ENCODE measurements around the gene RNF151. TPM values are rescaled to one million over a fixed set of nuclear protein-coding genes. Genes with fewer than 3 reads are reported as not detected.

RNF151 gene
- total and polyA plus RNA-seq, 2 of the 13 experiments (the other 11 are each of a cell fraction or from before 2014, with no cell fraction given), result not detected

DNA sequence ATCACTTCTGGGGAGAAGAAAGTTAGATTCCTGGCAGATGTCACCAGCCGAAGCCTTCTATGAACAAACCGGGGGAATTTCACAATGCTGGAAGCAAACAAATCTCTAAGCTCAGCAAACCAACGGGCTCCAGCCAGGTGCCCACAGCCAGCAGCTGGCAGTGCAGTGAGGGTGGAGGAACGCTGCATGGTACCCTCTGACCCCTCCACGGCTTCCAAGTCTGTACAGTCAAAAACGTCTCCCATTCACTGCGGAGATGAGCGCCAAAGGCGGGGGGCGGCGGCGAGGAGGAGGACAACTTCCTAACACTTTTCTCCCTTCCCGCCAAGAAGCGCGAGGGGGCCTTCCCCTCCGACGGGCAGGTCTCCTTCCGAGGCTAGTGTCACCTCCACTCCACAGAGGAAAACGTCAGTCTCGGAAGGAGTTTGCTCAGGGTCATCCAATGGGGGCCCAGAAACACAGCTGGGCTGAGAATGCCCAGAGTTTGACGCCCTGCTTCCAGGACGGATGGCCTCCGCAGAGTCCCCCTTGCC lies 42.0 kb downstream of the RNF151 start (continued):
- TF ChIP-seq, protein P1, sequence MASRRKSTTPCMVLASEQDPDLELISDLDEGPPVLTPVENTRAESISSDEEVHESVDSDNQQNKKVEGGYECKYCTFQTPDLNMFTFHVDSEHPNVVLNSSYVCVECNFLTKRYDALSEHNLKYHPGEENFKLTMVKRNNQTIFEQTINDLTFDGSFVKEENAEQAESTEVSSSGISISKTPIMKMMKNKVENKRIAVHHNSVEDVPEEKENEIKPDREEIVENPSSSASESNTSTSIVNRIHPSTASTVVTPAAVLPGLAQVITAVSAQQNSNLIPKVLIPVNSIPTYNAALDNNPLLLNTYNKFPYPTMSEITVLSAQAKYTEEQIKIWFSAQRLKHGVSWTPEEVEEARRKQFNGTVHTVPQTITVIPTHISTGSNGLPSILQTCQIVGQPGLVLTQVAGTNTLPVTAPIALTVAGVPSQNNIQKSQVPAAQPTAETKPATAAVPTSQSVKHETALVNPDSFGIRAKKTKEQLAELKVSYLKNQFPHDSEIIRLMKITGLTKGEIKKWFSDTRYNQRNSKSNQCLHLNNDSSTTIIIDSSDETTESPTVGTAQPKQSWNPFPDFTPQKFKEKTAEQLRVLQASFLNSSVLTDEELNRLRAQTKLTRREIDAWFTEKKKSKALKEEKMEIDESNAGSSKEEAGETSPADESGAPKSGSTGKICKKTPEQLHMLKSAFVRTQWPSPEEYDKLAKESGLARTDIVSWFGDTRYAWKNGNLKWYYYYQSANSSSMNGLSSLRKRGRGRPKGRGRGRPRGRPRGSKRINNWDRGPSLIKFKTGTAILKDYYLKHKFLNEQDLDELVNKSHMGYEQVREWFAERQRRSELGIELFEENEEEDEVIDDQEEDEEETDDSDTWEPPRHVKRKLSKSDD (CRISPR knock-in tag; IDR thresholded peaks at IDR 0.05; ENCODE audit: low read depth), result no peak
- TF ChIP-seq, protein P2, sequence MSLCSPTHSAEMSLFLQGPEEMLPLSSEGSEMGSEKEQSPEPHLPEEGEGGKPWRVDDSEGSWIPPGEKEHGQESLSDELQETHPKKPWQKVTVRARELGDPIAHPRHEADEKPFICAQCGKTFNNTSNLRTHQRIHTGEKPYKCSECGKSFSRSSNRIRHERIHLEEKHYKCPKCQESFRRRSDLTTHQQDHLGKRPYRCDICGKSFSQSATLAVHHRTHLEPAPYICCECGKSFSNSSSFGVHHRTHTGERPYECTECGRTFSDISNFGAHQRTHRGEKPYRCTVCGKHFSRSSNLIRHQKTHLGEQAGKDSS (CRISPR knock-in tag; IDR thresholded peaks at IDR 0.05; ENCODE audit: borderline replicate concordance, low read depth), result no peak
- TF ChIP-seq ZNF12 (CRISPR knock-in tag; IDR thresholded peaks at IDR 0.05) (no peak), SMYD3 (CRISPR knock-in tag; IDR thresholded peaks at IDR 0.05) (no peak), SNAI1 (CRISPR knock-in tag; IDR thresholded peaks at IDR 0.05; ENCODE audit: borderline replicate concordance) (no peak), KDM3A (CRISPR knock-in tag; IDR thresholded peaks at IDR 0.05; ENCODE audit: low read depth) (no peak), ZSCAN31 (CRISPR knock-in tag; IDR thresholded peaks at IDR 0.05; ENCODE audit: low read depth) (no peak), ZFYVE20 (CRISPR knock-in tag; IDR thresholded peaks at IDR 0.05; ENCODE audit: borderline replicate concordance, low read depth) (no peak), ZNF629 (CRISPR knock-in tag; conservative IDR thresholded peaks at IDR 0.05) (no peak), REL (CRISPR knock-in tag; conservative IDR thresholded peaks at IDR 0.05) (no peak), ZFY (CRISPR knock-in tag; IDR thresholded peaks at IDR 0.05) (no peak; the same call in 1 of the 2 replicates), KDM5A (IDR thresholded peaks at IDR 0.05; ENCODE audit: borderline replicate concordance, low read length) (0 out of 2 replicates have a peak, but pooled peaks have one; percentile 14), ZNF431 (CRISPR knock-in tag; IDR thresholded peaks at IDR 0.05; ENCODE audit: borderline replicate concordance, low read depth) (no peak), HNF4G (IDR thresholded peaks at IDR 0.05; ENCODE audit: borderline replicate concordance, low read depth, low read length) (no peak), HNF4G (CRISPR knock-in tag; IDR thresholded peaks at IDR 0.05; ENCODE audit: borderline replicate concordance, low read depth) (no peak), ELF3 (CRISPR knock-in tag; IDR thresholded peaks at IDR 0.05) (no peak), STAT5B (CRISPR knock-in tag; IDR thresholded peaks at IDR 0.05) (no peak), SRSF9 (IDR thresholded peaks at IDR 0.05; ENCODE audit: borderline replicate concordance, insufficient read depth, low read depth, low read length, poor library complexity, severe bottlenecking) (no peak), FOXP1 (IDR thresholded peaks at IDR 0.05) (no peak), FOXP1 (CRISPR knock-in tag; IDR thresholded peaks at IDR 0.05) (no peak), AGO2 (optimal IDR thresholded peaks at IDR 0.05; ENCODE audit: low read depth, low read length) (peak; percentile 5), AGO1 (IDR thresholded peaks at IDR 0.05; ENCODE audit: low read depth, low read length, poor library complexity, severe bottlenecking) (no peak), ZNF747 (CRISPR knock-in tag; IDR thresholded peaks at IDR 0.05; ENCODE audit: borderline replicate concordance) (no peak)
- TF ChIP-seq, protein P3, sequence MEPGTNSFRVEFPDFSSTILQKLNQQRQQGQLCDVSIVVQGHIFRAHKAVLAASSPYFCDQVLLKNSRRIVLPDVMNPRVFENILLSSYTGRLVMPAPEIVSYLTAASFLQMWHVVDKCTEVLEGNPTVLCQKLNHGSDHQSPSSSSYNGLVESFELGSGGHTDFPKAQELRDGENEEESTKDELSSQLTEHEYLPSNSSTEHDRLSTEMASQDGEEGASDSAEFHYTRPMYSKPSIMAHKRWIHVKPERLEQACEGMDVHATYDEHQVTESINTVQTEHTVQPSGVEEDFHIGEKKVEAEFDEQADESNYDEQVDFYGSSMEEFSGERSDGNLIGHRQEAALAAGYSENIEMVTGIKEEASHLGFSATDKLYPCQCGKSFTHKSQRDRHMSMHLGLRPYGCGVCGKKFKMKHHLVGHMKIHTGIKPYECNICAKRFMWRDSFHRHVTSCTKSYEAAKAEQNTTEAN (CRISPR knock-in tag; conservative IDR thresholded peaks at IDR 0.05), result no peak
- TF ChIP-seq, protein P4, sequence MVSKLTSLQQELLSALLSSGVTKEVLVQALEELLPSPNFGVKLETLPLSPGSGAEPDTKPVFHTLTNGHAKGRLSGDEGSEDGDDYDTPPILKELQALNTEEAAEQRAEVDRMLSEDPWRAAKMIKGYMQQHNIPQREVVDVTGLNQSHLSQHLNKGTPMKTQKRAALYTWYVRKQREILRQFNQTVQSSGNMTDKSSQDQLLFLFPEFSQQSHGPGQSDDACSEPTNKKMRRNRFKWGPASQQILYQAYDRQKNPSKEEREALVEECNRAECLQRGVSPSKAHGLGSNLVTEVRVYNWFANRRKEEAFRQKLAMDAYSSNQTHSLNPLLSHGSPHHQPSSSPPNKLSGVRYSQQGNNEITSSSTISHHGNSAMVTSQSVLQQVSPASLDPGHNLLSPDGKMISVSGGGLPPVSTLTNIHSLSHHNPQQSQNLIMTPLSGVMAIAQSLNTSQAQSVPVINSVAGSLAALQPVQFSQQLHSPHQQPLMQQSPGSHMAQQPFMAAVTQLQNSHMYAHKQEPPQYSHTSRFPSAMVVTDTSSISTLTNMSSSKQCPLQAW (CRISPR knock-in tag; IDR thresholded peaks at IDR 0.05), result 0 out of 2 replicates have a peak, but pooled peaks have one; percentile 20

Measured in HepG2 (cell line).